Measurements from ENCODE around the gene DCLRE1B.

The DCLRE1B gene

GRCh38 chr1:113918243-113918642, 13.1 kb downstream of the DCLRE1B start:
- Histone ChIP-seq H3K27me3 (ENCODE audit: control insufficient read depth, insufficient read depth, low read length, poor library complexity, severe bottlenecking) (peaks cover 7% of the 10 kb centered on the region), H3K4me1 (ENCODE audit: control insufficient read depth, insufficient read depth, low read length) (no peaks in the 10 kb centered on the region), H3K36me3 (ENCODE audit: control insufficient read depth, insufficient read depth, low read length) (no peaks in the 10 kb centered on the region), H3K27ac (ENCODE audit: insufficient read depth, low read depth, low read length, poor library complexity, severe bottlenecking) (no peak overlapping the region), H3K9me3 (ENCODE audit: control insufficient read depth, low read length) (no peaks in the 10 kb centered on the region), H3K4me3 (ENCODE audit: insufficient read depth, low read depth, low read length) (no peak overlapping the region)

- Histone ChIP-seq H3K4me1 (ENCODE audit: control insufficient read depth, insufficient read depth, low read length) (no peaks in the 10 kb centered on the region), H3K27ac (ENCODE audit: insufficient read depth, low read depth, low read length, poor library complexity, severe bottlenecking) (no peak overlapping the region), H3K36me3 (ENCODE audit: control insufficient read depth, insufficient read depth, low read length) (no peaks in the 10 kb centered on the region), H3K27me3 (ENCODE audit: control insufficient read depth, insufficient read depth, low read length, poor library complexity, severe bottlenecking) (peaks cover 12% of the 10 kb centered on the region), H3K9me3 (ENCODE audit: control insufficient read depth, low read length) (no peaks in the 10 kb centered on the region), H3K4me3 (ENCODE audit: insufficient read depth, low read depth, low read length) (no peak overlapping the region)
- WGBS, 2 experiments, result 71% methylated on average over 4 of the region's 4 CpGs
These were observed 17.8 kb downstream of the DCLRE1B start for GRCh38 chr1:113922957-113923356.

DNA sequence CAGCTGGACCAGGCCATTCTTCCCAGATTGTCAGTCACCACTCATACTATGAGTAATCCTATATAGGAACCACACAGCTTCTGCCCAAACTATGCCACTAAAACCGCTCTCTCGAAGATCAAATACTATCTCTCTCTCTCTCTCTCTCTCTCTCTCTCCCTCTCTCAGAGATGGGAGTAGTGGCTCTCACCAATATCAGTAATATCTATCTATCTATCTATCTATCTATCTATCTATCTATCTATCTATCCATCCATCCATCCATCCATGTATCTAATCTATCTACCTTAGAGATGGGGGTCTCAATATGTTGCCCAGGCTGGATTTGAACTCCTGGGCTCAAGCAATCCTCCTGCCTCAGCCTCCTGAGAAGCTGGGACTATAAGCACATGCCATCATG, 19.3 kb downstream of the DCLRE1B start:
- Histone ChIP-seq H3K27ac (ENCODE audit: insufficient read depth, low read depth, low read length, poor library complexity, severe bottlenecking) (no peak overlapping the region), H3K36me3 (ENCODE audit: control insufficient read depth, insufficient read depth, low read length) (no peaks in the 10 kb centered on the region), H3K4me1 (ENCODE audit: control insufficient read depth, insufficient read depth, low read length) (no peaks in the 10 kb centered on the region), H3K9me3 (ENCODE audit: control insufficient read depth, low read length) (no peaks in the 10 kb centered on the region), H3K4me3 (ENCODE audit: insufficient read depth, low read depth, low read length) (no peak overlapping the region), H3K27me3 (ENCODE audit: control insufficient read depth, insufficient read depth, low read length, poor library complexity, severe bottlenecking) (peaks cover 12% of the 10 kb centered on the region)
- WGBS, 2 experiments, result 85 to 92% methylated on average over 2 of the region's 2 CpGs

- no peaks in the 10 kb centered on the region for H3K9me3 ChIP-seq (ENCODE audit: control insufficient read depth, low read length)
- H3K36me3 ChIP-seq (ENCODE audit: control insufficient read depth, insufficient read depth, low read length), result no peaks in the 10 kb centered on the region
- no peak overlapping the region for H3K27ac ChIP-seq (ENCODE audit: insufficient read depth, low read depth, low read length, poor library complexity, severe bottlenecking)
- 45 to 58% methylated on average over 5 to 6 of the region's 6 CpGs for WGBS, 2 experiments
- peaks cover 16% of the 10 kb centered on the region for H3K4me1 ChIP-seq (ENCODE audit: control insufficient read depth, insufficient read depth, low read length)
- H3K27me3 ChIP-seq (ENCODE audit: control insufficient read depth, insufficient read depth, low read length, poor library complexity, severe bottlenecking), result peaks cover 5% of the 10 kb centered on the region
- H3K4me3 ChIP-seq (ENCODE audit: insufficient read depth, low read depth, low read length), result peak overlapping the region; percentile 82
These were observed 23.2 kb downstream of the DCLRE1B start for GRCh38 chr1:113928187-113928930.

- Histone ChIP-seq H3K27me3 (ENCODE audit: control insufficient read depth, insufficient read depth, low read length, poor library complexity, severe bottlenecking) (peaks cover 2% of the 10 kb centered on the region), H3K9me3 (ENCODE audit: control insufficient read depth, low read length) (no peaks in the 10 kb centered on the region), H3K4me3 (ENCODE audit: insufficient read depth, low read depth, low read length) (peak within 1 kb of the TSS; percentile 82), H3K27ac (ENCODE audit: insufficient read depth, low read depth, low read length, poor library complexity, severe bottlenecking) (peak within 1 kb of the TSS; percentile 68), H3K4me1 (ENCODE audit: control insufficient read depth, insufficient read depth, low read length) (peaks cover 16% of the 10 kb centered on the region), H3K36me3 (ENCODE audit: control insufficient read depth, insufficient read depth, low read length) (no peaks in the 10 kb centered on the region)
- 1 to 2% methylated on average over 61 of the region's 61 CpGs for WGBS, 2 experiments
These were observed 24.0 kb downstream of the DCLRE1B start, which contains the start of gene HIPK1 for GRCh38 chr1:113928941-113929749. Gene HIPK1 (plus strand): TSS chr1:113929324.

GRCh38 chr1:113929750-113930498, 24.8 kb downstream of the DCLRE1B start:
- Histone ChIP-seq H3K4me3 (ENCODE audit: insufficient read depth, low read depth, low read length) (peak overlapping the region; percentile 82), H3K9me3 (ENCODE audit: control insufficient read depth, low read length) (no peaks in the 10 kb centered on the region), H3K36me3 (ENCODE audit: control insufficient read depth, insufficient read depth, low read length) (no peaks in the 10 kb centered on the region), H3K27ac (ENCODE audit: insufficient read depth, low read depth, low read length, poor library complexity, severe bottlenecking) (peak overlapping the region; percentile 68), H3K27me3 (ENCODE audit: control insufficient read depth, insufficient read depth, low read length, poor library complexity, severe bottlenecking) (no peaks in the 10 kb centered on the region), H3K4me1 (ENCODE audit: control insufficient read depth, insufficient read depth, low read length) (peaks cover 16% of the 10 kb centered on the region)
- WGBS, 2 experiments, result 0% methylated on average over 64 of the region's 64 CpGs

GRCh38 chr1:113930499-113931161, 25.5 kb downstream of the DCLRE1B start:
- no peak overlapping the region for H3K27ac ChIP-seq (ENCODE audit: insufficient read depth, low read depth, low read length, poor library complexity, severe bottlenecking)
- H3K4me3 ChIP-seq (ENCODE audit: insufficient read depth, low read depth, low read length), result peak overlapping the region; percentile 82
- H3K27me3 ChIP-seq (ENCODE audit: control insufficient read depth, insufficient read depth, low read length, poor library complexity, severe bottlenecking), result no peaks in the 10 kb centered on the region
- H3K36me3 ChIP-seq (ENCODE audit: control insufficient read depth, insufficient read depth, low read length), result no peaks in the 10 kb centered on the region
- WGBS, 2 experiments, result 10 to 11% methylated on average over 7 to 8 of the region's 8 CpGs
- no peaks in the 10 kb centered on the region for H3K9me3 ChIP-seq (ENCODE audit: control insufficient read depth, low read length)
- peaks cover 16% of the 10 kb centered on the region for H3K4me1 ChIP-seq (ENCODE audit: control insufficient read depth, insufficient read depth, low read length)

GRCh38 chr1:113931451-113931851, 26.3 kb downstream of the DCLRE1B start:
- Histone ChIP-seq H3K4me1 (ENCODE audit: control insufficient read depth, insufficient read depth, low read length) (peaks cover 16% of the 10 kb centered on the region), H3K9me3 (ENCODE audit: control insufficient read depth, low read length) (no peaks in the 10 kb centered on the region), H3K27ac (ENCODE audit: insufficient read depth, low read depth, low read length, poor library complexity, severe bottlenecking) (no peak overlapping the region), H3K4me3 (ENCODE audit: insufficient read depth, low read depth, low read length) (no peak overlapping the region), H3K27me3 (ENCODE audit: control insufficient read depth, insufficient read depth, low read length, poor library complexity, severe bottlenecking) (no peaks in the 10 kb centered on the region), H3K36me3 (ENCODE audit: control insufficient read depth, insufficient read depth, low read length) (no peaks in the 10 kb centered on the region)
- WGBS, 2 experiments, result 84 to 90% methylated on average over 3 of the region's 3 CpGs

DNA sequence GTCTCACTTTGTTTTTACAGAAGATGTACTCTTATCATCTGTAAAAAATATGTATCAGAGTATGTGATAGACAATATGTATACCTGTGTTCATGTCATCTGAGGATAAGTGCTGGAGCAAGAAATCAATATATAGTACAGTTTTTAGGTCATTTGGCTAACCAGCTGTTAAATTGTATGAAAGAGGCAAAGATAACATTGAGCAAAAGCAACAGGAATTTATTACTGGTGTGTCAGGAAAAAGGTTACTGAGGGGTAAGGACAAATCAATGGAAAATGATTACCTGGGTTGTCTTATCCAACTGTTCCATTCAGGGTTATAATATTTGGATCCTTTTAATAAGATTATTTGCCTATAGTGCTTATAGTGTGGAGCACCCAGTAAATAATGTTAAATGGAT, 28.9 kb downstream of the DCLRE1B start:
- H3K27ac ChIP-seq (ENCODE audit: insufficient read depth, low read depth, low read length, poor library complexity, severe bottlenecking), result no peak overlapping the region
- peaks cover 16% of the 10 kb centered on the region for H3K4me1 ChIP-seq (ENCODE audit: control insufficient read depth, insufficient read depth, low read length)
- H3K36me3 ChIP-seq (ENCODE audit: control insufficient read depth, insufficient read depth, low read length), result no peaks in the 10 kb centered on the region
- H3K27me3 ChIP-seq (ENCODE audit: control insufficient read depth, insufficient read depth, low read length, poor library complexity, severe bottlenecking), result no peaks in the 10 kb centered on the region
- H3K4me3 ChIP-seq (ENCODE audit: insufficient read depth, low read depth, low read length), result no peak overlapping the region
- H3K9me3 ChIP-seq (ENCODE audit: control insufficient read depth, low read length), result no peaks in the 10 kb centered on the region
